ENCODE measurements around the gene NRL. TPM values are rescaled to one million over a fixed set of nuclear protein-coding genes. Genes with fewer than 3 reads are reported as not detected.

NRL gene
- total and polyA plus RNA-seq, 10 of the 15 experiments (the other 5 are each of a cell fraction or from before 2014, with no cell fraction given), result 0.11 to 4.4 (median 2.2) TPM

DNA sequence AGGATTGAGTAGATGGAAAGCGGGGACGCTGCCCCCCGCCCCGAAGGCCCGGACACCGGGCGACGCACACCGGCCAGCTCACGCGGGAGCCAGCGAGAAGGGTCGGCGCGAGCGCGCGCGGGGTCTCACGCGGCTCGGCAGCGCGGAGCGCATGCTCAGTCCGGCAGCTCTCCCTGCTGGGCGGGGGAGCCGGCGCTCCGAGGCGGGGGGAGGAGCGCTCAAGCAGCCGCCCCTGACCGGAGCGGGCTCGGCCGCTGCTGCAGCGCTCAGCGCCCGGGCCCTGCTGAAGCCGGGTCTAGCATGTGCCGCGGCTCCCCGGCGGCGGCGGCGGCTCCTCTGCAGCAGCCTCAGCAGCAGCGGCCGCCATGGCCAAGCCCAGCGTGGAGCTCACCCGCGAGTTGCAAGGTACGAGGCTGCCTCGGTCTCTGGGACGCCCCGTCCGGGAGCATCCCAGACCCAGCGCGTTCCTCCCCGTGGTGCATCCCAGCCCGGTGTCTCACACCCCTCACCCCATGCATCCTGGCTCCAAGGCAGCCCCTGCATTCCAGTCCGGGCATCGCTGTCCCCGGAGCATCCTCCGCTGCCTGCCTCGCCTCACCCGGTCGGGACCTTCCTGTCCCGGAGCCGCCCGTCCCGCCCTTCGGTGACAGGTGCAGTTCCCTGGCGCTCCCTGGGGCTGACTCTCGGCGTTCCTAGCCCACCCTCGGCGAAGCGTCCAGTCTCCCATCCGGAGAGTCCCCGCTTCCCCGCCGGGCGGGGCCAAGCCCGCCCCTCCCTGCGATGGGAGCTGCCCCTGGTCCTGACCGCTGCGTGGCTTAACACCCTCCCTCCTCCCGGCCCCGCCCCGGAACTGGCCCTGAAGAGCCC lies 62.7 kb downstream of the NRL start, which contains the start of gene CARMIL3 (continued):
- TF ChIP-seq, protein P1, sequence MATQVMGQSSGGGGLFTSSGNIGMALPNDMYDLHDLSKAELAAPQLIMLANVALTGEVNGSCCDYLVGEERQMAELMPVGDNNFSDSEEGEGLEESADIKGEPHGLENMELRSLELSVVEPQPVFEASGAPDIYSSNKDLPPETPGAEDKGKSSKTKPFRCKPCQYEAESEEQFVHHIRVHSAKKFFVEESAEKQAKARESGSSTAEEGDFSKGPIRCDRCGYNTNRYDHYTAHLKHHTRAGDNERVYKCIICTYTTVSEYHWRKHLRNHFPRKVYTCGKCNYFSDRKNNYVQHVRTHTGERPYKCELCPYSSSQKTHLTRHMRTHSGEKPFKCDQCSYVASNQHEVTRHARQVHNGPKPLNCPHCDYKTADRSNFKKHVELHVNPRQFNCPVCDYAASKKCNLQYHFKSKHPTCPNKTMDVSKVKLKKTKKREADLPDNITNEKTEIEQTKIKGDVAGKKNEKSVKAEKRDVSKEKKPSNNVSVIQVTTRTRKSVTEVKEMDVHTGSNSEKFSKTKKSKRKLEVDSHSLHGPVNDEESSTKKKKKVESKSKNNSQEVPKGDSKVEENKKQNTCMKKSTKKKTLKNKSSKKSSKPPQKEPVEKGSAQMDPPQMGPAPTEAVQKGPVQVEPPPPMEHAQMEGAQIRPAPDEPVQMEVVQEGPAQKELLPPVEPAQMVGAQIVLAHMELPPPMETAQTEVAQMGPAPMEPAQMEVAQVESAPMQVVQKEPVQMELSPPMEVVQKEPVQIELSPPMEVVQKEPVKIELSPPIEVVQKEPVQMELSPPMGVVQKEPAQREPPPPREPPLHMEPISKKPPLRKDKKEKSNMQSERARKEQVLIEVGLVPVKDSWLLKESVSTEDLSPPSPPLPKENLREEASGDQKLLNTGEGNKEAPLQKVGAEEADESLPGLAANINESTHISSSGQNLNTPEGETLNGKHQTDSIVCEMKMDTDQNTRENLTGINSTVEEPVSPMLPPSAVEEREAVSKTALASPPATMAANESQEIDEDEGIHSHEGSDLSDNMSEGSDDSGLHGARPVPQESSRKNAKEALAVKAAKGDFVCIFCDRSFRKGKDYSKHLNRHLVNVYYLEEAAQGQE (IDR thresholded peaks at IDR 0.05; ENCODE audit: low read depth, low read length), result peak; percentile 94
- TF ChIP-seq, protein P2, sequence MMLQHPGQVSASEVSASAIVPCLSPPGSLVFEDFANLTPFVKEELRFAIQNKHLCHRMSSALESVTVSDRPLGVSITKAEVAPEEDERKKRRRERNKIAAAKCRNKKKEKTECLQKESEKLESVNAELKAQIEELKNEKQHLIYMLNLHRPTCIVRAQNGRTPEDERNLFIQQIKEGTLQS (IDR thresholded peaks at IDR 0.05; ENCODE audit: borderline replicate concordance, extremely low read depth, low read depth, low read length), result no peak
- no peak for TF ChIP-seq ZNF622 (IDR thresholded peaks at IDR 0.05)
- TF ChIP-seq, protein P3, sequence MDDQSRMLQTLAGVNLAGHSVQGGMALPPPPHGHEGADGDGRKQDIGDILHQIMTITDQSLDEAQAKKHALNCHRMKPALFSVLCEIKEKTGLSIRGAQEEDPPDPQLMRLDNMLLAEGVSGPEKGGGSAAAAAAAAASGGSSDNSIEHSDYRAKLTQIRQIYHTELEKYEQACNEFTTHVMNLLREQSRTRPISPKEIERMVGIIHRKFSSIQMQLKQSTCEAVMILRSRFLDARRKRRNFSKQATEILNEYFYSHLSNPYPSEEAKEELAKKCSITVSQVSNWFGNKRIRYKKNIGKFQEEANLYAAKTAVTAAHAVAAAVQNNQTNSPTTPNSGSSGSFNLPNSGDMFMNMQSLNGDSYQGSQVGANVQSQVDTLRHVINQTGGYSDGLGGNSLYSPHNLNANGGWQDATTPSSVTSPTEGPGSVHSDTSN (IDR thresholded peaks at IDR 0.05; ENCODE audit: insufficient replicate concordance, low read depth, low read length), result no peak
- TF ChIP-seq, protein P4, sequence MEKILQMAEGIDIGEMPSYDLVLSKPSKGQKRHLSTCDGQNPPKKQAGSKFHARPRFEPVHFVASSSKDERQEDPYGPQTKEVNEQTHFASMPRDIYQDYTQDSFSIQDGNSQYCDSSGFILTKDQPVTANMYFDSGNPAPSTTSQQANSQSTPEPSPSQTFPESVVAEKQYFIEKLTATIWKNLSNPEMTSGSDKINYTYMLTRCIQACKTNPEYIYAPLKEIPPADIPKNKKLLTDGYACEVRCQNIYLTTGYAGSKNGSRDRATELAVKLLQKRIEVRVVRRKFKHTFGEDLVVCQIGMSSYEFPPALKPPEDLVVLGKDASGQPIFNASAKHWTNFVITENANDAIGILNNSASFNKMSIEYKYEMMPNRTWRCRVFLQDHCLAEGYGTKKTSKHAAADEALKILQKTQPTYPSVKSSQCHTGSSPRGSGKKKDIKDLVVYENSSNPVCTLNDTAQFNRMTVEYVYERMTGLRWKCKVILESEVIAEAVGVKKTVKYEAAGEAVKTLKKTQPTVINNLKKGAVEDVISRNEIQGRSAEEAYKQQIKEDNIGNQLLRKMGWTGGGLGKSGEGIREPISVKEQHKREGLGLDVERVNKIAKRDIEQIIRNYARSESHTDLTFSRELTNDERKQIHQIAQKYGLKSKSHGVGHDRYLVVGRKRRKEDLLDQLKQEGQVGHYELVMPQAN (conservative IDR thresholded peaks at IDR 0.05), result peak; percentile 39; the same call in 1 of the 2 replicates
- TF ChIP-seq RFX5 (IDR thresholded peaks at IDR 0.05; ENCODE audit: low read depth, low read length), result no peak
- no peak for TF ChIP-seq SIX5 (IDR thresholded peaks at IDR 0.05; ENCODE audit: low read depth, low read length, severe bottlenecking)
- peak; percentile 69 for TF ChIP-seq IKZF1 (conservative IDR thresholded peaks at IDR 0.05)
- TF ChIP-seq, protein P5, sequence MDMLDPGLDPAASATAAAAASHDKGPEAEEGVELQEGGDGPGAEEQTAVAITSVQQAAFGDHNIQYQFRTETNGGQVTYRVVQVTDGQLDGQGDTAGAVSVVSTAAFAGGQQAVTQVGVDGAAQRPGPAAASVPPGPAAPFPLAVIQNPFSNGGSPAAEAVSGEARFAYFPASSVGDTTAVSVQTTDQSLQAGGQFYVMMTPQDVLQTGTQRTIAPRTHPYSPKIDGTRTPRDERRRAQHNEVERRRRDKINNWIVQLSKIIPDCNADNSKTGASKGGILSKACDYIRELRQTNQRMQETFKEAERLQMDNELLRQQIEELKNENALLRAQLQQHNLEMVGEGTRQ (IDR thresholded peaks at IDR 0.05; ENCODE audit: borderline replicate concordance, low read depth, low read length), result no peak
- TF ChIP-seq, protein P6, sequence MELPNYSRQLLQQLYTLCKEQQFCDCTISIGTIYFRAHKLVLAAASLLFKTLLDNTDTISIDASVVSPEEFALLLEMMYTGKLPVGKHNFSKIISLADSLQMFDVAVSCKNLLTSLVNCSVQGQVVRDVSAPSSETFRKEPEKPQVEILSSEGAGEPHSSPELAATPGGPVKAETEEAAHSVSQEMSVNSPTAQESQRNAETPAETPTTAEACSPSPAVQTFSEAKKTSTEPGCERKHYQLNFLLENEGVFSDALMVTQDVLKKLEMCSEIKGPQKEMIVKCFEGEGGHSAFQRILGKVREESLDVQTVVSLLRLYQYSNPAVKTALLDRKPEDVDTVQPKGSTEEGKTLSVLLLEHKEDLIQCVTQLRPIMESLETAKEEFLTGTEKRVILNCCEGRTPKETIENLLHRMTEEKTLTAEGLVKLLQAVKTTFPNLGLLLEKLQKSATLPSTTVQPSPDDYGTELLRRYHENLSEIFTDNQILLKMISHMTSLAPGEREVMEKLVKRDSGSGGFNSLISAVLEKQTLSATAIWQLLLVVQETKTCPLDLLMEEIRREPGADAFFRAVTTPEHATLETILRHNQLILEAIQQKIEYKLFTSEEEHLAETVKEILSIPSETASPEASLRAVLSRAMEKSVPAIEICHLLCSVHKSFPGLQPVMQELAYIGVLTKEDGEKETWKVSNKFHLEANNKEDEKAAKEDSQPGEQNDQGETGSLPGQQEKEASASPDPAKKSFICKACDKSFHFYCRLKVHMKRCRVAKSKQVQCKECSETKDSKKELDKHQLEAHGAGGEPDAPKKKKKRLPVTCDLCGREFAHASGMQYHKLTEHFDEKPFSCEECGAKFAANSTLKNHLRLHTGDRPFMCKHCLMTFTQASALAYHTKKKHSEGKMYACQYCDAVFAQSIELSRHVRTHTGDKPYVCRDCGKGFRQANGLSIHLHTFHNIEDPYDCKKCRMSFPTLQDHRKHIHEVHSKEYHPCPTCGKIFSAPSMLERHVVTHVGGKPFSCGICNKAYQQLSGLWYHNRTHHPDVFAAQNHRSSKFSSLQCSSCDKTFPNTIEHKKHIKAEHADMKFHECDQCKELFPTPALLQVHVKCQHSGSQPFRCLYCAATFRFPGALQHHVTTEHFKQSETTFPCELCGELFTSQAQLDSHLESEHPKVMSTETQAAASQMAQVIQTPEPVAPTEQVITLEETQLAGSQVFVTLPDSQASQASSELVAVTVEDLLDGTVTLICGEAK (IDR thresholded peaks at IDR 0.05; ENCODE audit: borderline replicate concordance), result no peak
- no peak for TF ChIP-seq FOXK2 (IDR thresholded peaks at IDR 0.05)
- TF ChIP-seq BACH1 (IDR thresholded peaks at IDR 0.05; ENCODE audit: borderline replicate concordance), result peak; percentile 88
- TF ChIP-seq MXI1 (IDR thresholded peaks at IDR 0.05; ENCODE audit: low read depth, low read length), result peak; percentile 42; the same call in 1 of the 2 replicates
- peak; percentile 50; the same call in 1 of the 2 replicates for TF ChIP-seq POLR2A (IDR thresholded peaks at IDR 0.05; ENCODE audit: low read depth, low read length)
- TF ChIP-seq TCF3 (IDR thresholded peaks at IDR 0.05; ENCODE audit: borderline replicate concordance, insufficient read depth, low read depth, low read length), result 0 out of 2 replicates have a peak, but pooled peaks have one; percentile 19

Measured in GM12878 (cell line).